Uterus (tissue), 4 donors: Measurements from ENCODE around the gene KLHL17. TPM values are rescaled to one million over a fixed set of nuclear protein-coding genes. Genes with fewer than 3 reads are reported as not detected.
"Not testable (repeated sequence)": the region's sequence is repeated elsewhere in the genome, so short reads cannot be mapped to it uniquely, and the experiment has no call there.

Experiments used
- DNase-seq, 2 donors: peaks; one replicate each; pipeline ENCODE4 v3.0.0-alpha.2; 2019 to 2020
- H3K27ac ChIP-seq, 2 donors: fragments of 200-600 bp; sonication (generic); 1 replicate in 1 of 2; 2 replicates in 1 of 2; pipeline ENCODE4 v1.5.1; 2016 to 2018
- H3K27me3 ChIP-seq, 2 donors: fragments of 200-600 bp; sonication (generic); one replicate each; pipeline ENCODE4 v1.5.1; 2018 to 2019; ENCODE audit warnings: control low read depth in 1 of 2
- H3K36me3 ChIP-seq, 2 donors: fragments of 200-600 bp; sonication (generic); one replicate each; pipeline ENCODE4 v1.5.1; 2019; ENCODE audit warnings: control low read depth in 1 of 2
- H3K4me1 ChIP-seq, 2 donors: fragments of 200-600 bp; sonication (generic); one replicate each; pipeline ENCODE4 v1.5.1; 2018 to 2019; ENCODE audit warnings: control low read depth in 1 of 2
- H3K4me3 ChIP-seq, 2 donors: fragments of 200-600 bp; sonication (generic); 1 replicate in 1 of 2; 2 replicates in 1 of 2; pipeline ENCODE4 v1.5.1; 2018 to 2019; ENCODE audit warnings: mild to moderate bottlenecking in 1 of 2
- H3K9me3 ChIP-seq, 2 donors: fragments of 200-600 bp; sonication (generic); one replicate each; pipeline ENCODE4 v1.5.1; 2019; ENCODE audit warnings: control low read depth in 1 of 2
- CTCF ChIP-seq, 4 experiments: fragments of 200-600 bp in 2 of 4; fragments of 450-650 bp in 2 of 4; sonication (generic) in 2 of 4; IDR thresholded peaks; one replicate each; pipeline ENCODE4 v1.5.1; 2016 to 2019; ENCODE audit warnings: antibody characterized with exemption in 4 of 4, mild to moderate bottlenecking in 2 of 4, moderate library complexity in 1 of 4
- POLR2A ChIP-seq, 2 donors: fragments of 450-650 bp; IDR thresholded peaks; one replicate each; pipeline ENCODE4 v1.6.1; 2016; ENCODE audit warnings: antibody characterized with exemption in 2 of 2, mild to moderate bottlenecking in 1 of 2, moderate library complexity in 1 of 2
- intact Hi-C: fragments of 100-400 bp; cut with DNase I; formaldehyde crosslinking; loops from one replicate; pipeline ENCODE4 v1.15.1; 2023; ENCODE audit warnings: low total_unique reads
- total RNA-seq, 4 donors: library from RNA; depleted of rRNA in 3 of 4; stranded (reverse); fragments of >200 nt in 3 of 4; gene quantifications; one replicate each; pipeline versions ENCODE4 v1.1.0 to v1.2.4, GENCODE V29; 2014 to 2023
- donor health status: DM: yes; HTN: yes; CAD: no.

Gene KLHL17
- total RNA-seq, 4 donors from 2014 or later = 1.8 to 15.3 (median 9.6) TPM

GRCh38 chr1:1005774-1006304 lies 45.5 kb downstream of the KLHL17 start:
- no peak for DNase-seq
- peaks cover 0 to 5% of the 10 kb centered on the region in 2 donors for H3K4me1 ChIP-seq
- intact Hi-C loops = no loop called here
- H3K9me3 ChIP-seq = no peaks in the 10 kb centered on the region
- no peak overlapping the region for H3K27ac ChIP-seq
- no peaks in the 10 kb centered on the region for H3K27me3 ChIP-seq
- H3K4me3 ChIP-seq = no peak overlapping the region
- TF ChIP-seq POLR2A (IDR thresholded peaks at IDR 0.05) (no peak), CTCF (IDR thresholded peaks at IDR 0.05) (no peak)
- H3K36me3 ChIP-seq = no peaks in the 10 kb centered on the region

GRCh38 chr1:1006305-1007159 lies 46.1 kb downstream of the KLHL17 start:
- intact Hi-C loops = no loop called here
- Histone ChIP-seq H3K27me3 (no peaks in the 10 kb centered on the region), H3K4me1 (peaks cover 0 to 5% of the 10 kb centered on the region in 2 donors), H3K4me3 (no peak overlapping the region), H3K36me3 (no peaks in the 10 kb centered on the region), H3K9me3 (no peaks in the 10 kb centered on the region), H3K27ac (no peak overlapping the region)
- no peak for TF ChIP-seq CTCF (IDR thresholded peaks at IDR 0.05)
- no peak for TF ChIP-seq POLR2A (IDR thresholded peaks at IDR 0.05)
- peak in 1 of 2 donors; percentile 16 for DNase-seq

GRCh38 chr1:1010131-1010530 lies 49.7 kb downstream of the KLHL17 start:
- H3K36me3 ChIP-seq, DNase-seq, H3K4me3 ChIP-seq, H3K27me3 ChIP-seq, H3K27ac ChIP-seq, intact Hi-C loops, H3K9me3 ChIP-seq, H3K4me1 ChIP-seq: not testable (repeated sequence)

- H3K4me1 ChIP-seq = no peaks in the 10 kb centered on the region
- no peak for DNase-seq
- H3K27ac ChIP-seq = no peak overlapping the region
- H3K27me3 ChIP-seq = no peaks in the 10 kb centered on the region
- H3K9me3 ChIP-seq = no peaks in the 10 kb centered on the region
- TF ChIP-seq POLR2A (IDR thresholded peaks at IDR 0.05) (no peak), CTCF (IDR thresholded peaks at IDR 0.05) (no peak)
- no peak overlapping the region for H3K4me3 ChIP-seq
- H3K36me3 ChIP-seq = no peaks in the 10 kb centered on the region
- intact Hi-C loops = no loop called here
Measured at GRCh38 chr1:1011396-1011949, 51.1 kb downstream of the KLHL17 start.

- DNase-seq, H3K9me3 ChIP-seq, H3K27me3 ChIP-seq, intact Hi-C loops, H3K4me1 ChIP-seq, H3K36me3 ChIP-seq: not testable (repeated sequence)
- Histone ChIP-seq H3K4me3 (peak overlapping the region; percentile 54 to 58), H3K27ac (peak overlapping the region; percentile 81 to 89)
Measured at GRCh38 chr1:1012736-1013104, 52.3 kb downstream of the KLHL17 start.
